Measurements from ENCODE around the gene CTDP1.

CTDP1 gene

GRCh38 chr18:79796016-79796415 lies 116.4 kb downstream of the CTDP1 start:
- Histone ChIP-seq H2BK12ac (ENCODE audit: low read length in 2 of 2) (no peak overlapping the region), H3K9ac (ENCODE audit: low read length) (no peak overlapping the region), H3K4me2 (ENCODE audit: low read length, poor library complexity, severe bottlenecking) (no peak overlapping the region), H3K4ac (ENCODE audit: low read depth in 1 of 2, low read length in 2 of 2) (no peak overlapping the region), H2AFZ (ENCODE audit: low read depth, low read length) (no peak overlapping the region), H3K4me3 (ENCODE audit: insufficient read depth in 1 of 2, low read depth in 1 of 2, low read length in 2 of 2) (no peak overlapping the region), H3K4me1 (ENCODE audit: control insufficient read depth, insufficient read depth, low read depth, low read length) (peaks cover 21% of the 10 kb centered on the region), H3K79me1 (replicated peaks; ENCODE audit: low read length, poor library complexity, severe bottlenecking) (no peaks in the 10 kb centered on the region), H3K14ac (ENCODE audit: low read length in 2 of 2) (no peak overlapping the region), H3K9me3 (ENCODE audit: control insufficient read depth, low read length) (no peaks in the 10 kb centered on the region), H2BK5ac (ENCODE audit: low read depth, low read length, poor library complexity, severe bottlenecking) (no peak overlapping the region), H2BK15ac (ENCODE audit: low read depth, poor library complexity, severe bottlenecking) (no peak overlapping the region), H3K36me3 (ENCODE audit: control insufficient read depth in 1 of 2, insufficient read depth in 2 of 2, low read depth in 1 of 2, low read length in 2 of 2) (no peaks in the 10 kb centered on the region), H4K8ac (ENCODE audit: low read length) (no peak overlapping the region), H3K27ac (ENCODE audit: low read length, poor library complexity, severe bottlenecking) (no peak overlapping the region), H3K23ac (ENCODE audit: low read length in 2 of 2) (no peak overlapping the region), H2AK5ac (ENCODE audit: low read length, severe bottlenecking) (no peak overlapping the region), H3K18ac (ENCODE audit: low read depth in 1 of 2, low read length in 2 of 2) (no peak overlapping the region), H2BK120ac (ENCODE audit: low read depth, low read length) (no peak overlapping the region), H4K91ac (ENCODE audit: low read length) (no peak overlapping the region), H3K27me3 (ENCODE audit: control insufficient read depth in 1 of 2, insufficient read depth in 1 of 2, low read length in 2 of 2) (peaks cover 45 to 59% of the 10 kb centered on the region in 2 experiments)
- DNase-seq = no peak
- WGBS = 74% methylated on average over 6 of the region's 7 CpGs

- H3K27ac ChIP-seq (ENCODE audit: low read length, poor library complexity, severe bottlenecking) = no peak overlapping the region
- WGBS = 67% methylated on average over 20 of the region's 21 CpGs
- no peaks in the 10 kb centered on the region for H3K79me1 ChIP-seq (replicated peaks; ENCODE audit: low read length, poor library complexity, severe bottlenecking)
- no peak overlapping the region for H4K8ac ChIP-seq (ENCODE audit: low read length)
- no peak overlapping the region for H3K18ac ChIP-seq (ENCODE audit: low read depth in 1 of 2, low read length in 2 of 2)
- no peak overlapping the region for H2BK12ac ChIP-seq (ENCODE audit: low read length in 2 of 2)
- H3K9me3 ChIP-seq (ENCODE audit: control insufficient read depth, low read length) = no peaks in the 10 kb centered on the region
- H3K27me3 ChIP-seq (ENCODE audit: control insufficient read depth in 1 of 2, insufficient read depth in 1 of 2, low read length in 2 of 2) = peaks cover 49 to 67% of the 10 kb centered on the region in 2 experiments
- no peak overlapping the region for H3K23ac ChIP-seq (ENCODE audit: low read length in 2 of 2)
- H3K14ac ChIP-seq (ENCODE audit: low read length in 2 of 2) = no peak overlapping the region
- no peak overlapping the region for H3K4me3 ChIP-seq (ENCODE audit: insufficient read depth in 1 of 2, low read depth in 1 of 2, low read length in 2 of 2)
- no peak overlapping the region for H2AK5ac ChIP-seq (ENCODE audit: low read length, severe bottlenecking)
- no peak overlapping the region for H3K9ac ChIP-seq (ENCODE audit: low read length)
- H2AFZ ChIP-seq (ENCODE audit: low read depth, low read length) = no peak overlapping the region
- H3K4ac ChIP-seq (ENCODE audit: low read depth in 1 of 2, low read length in 2 of 2) = no peak overlapping the region
- no peak overlapping the region for H2BK15ac ChIP-seq (ENCODE audit: low read depth, poor library complexity, severe bottlenecking)
- no peak overlapping the region for H2BK5ac ChIP-seq (ENCODE audit: low read depth, low read length, poor library complexity, severe bottlenecking)
- H2BK120ac ChIP-seq (ENCODE audit: low read depth, low read length) = no peak overlapping the region
- peaks cover 15% of the 10 kb centered on the region for H3K4me1 ChIP-seq (ENCODE audit: control insufficient read depth, insufficient read depth, low read depth, low read length)
- H3K4me2 ChIP-seq (ENCODE audit: low read length, poor library complexity, severe bottlenecking) = no peak overlapping the region
- H3K36me3 ChIP-seq (ENCODE audit: control insufficient read depth in 1 of 2, insufficient read depth in 2 of 2, low read depth in 1 of 2, low read length in 2 of 2) = no peaks in the 10 kb centered on the region
- no peak overlapping the region for H4K91ac ChIP-seq (ENCODE audit: low read length)
- no peak for DNase-seq
These were observed 117.2 kb downstream of the CTDP1 start for GRCh38 chr18:79796531-79797405.

GRCh38 chr18:79797518-79798345 lies 118.1 kb downstream of the CTDP1 start, which contains the start of gene KCNG2:
Gene KCNG2 (plus strand): TSS chr18:79797938. CDS start chr18:79863668, 65,730 bp downstream.
- Histone ChIP-seq H2AFZ (ENCODE audit: low read depth, low read length) (no peak within 1 kb of the TSS), H3K9ac (ENCODE audit: low read length) (no peak within 1 kb of the TSS), H3K4ac (ENCODE audit: low read depth in 1 of 2, low read length in 2 of 2) (no peak within 1 kb of the TSS), H3K36me3 (ENCODE audit: control insufficient read depth in 1 of 2, insufficient read depth in 2 of 2, low read depth in 1 of 2, low read length in 2 of 2) (no peaks in the 10 kb centered on the region), H4K91ac (ENCODE audit: low read length) (no peak within 1 kb of the TSS), H3K79me1 (replicated peaks; ENCODE audit: low read length, poor library complexity, severe bottlenecking) (no peaks in the 10 kb centered on the region), H3K4me2 (ENCODE audit: low read length, poor library complexity, severe bottlenecking) (peak within 1 kb of the TSS; percentile 43), H3K27me3 (ENCODE audit: control insufficient read depth in 1 of 2, insufficient read depth in 1 of 2, low read length in 2 of 2) (peaks cover 46 to 64% of the 10 kb centered on the region in 2 experiments), H3K4me3 (ENCODE audit: insufficient read depth in 1 of 2, low read depth in 1 of 2, low read length in 2 of 2) (no peak within 1 kb of the TSS), H3K23ac (ENCODE audit: low read length in 2 of 2) (no peak within 1 kb of the TSS), H2AK5ac (ENCODE audit: low read length, severe bottlenecking) (no peak within 1 kb of the TSS), H3K27ac (ENCODE audit: low read length, poor library complexity, severe bottlenecking) (no peak within 1 kb of the TSS), H2BK12ac (ENCODE audit: low read length in 2 of 2) (no peak within 1 kb of the TSS), H3K14ac (ENCODE audit: low read length in 2 of 2) (no peak within 1 kb of the TSS), H3K9me3 (ENCODE audit: control insufficient read depth, low read length) (no peaks in the 10 kb centered on the region), H3K4me1 (ENCODE audit: control insufficient read depth, insufficient read depth, low read depth, low read length) (peaks cover 12% of the 10 kb centered on the region), H3K18ac (ENCODE audit: low read depth in 1 of 2, low read length in 2 of 2) (no peak within 1 kb of the TSS), H4K8ac (ENCODE audit: low read length) (no peak within 1 kb of the TSS), H2BK5ac (ENCODE audit: low read depth, low read length, poor library complexity, severe bottlenecking) (no peak within 1 kb of the TSS), H2BK120ac (ENCODE audit: low read depth, low read length) (no peak within 1 kb of the TSS), H2BK15ac (ENCODE audit: low read depth, poor library complexity, severe bottlenecking) (no peak within 1 kb of the TSS)
- no peak for DNase-seq
- 12% methylated on average over 50 of the region's 92 CpGs for WGBS

Data from mesenchymal stem cell (in vitro differentiated cells and primary cell).